ENCODE results near the gene FBXL16.

Gene FBXL16

DNA sequence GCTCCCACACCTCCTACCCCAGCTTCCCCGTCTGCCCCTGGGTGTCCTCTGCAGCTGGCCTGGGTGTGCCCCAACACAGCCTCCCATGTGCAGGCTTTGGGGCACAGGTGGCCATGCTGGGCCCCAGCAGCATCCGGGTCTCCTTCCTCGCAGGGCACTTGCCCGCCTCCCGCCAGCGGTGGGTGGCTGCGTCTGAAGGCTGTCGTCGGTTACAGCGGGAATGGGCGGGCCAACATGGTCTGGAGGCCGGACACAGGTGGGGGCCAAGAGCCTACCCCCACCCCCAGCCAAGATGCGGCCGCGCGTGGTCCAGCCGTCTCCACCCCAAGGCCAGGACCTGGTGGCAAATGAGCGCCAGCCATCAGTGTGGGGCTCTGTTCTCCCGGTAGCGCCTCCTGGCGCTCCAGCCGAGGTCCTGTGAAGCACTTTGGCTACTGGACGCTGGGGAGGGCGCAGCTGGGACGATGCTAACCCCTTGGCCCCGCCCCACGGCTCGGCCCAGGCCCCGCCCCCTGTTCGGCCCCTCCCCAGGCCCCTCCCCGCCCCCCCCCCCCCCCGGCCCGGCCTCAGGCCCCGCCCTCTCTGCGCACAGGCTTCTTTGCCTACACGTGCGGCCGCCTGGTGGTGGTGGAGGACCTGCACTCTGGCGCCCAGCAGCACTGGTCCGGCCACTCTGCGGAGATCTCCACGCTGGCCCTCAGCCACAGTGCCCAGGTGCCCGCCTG lies 45.0 kb downstream of the FBXL16 start:
- DNase-seq (ENCODE audit: low read depth), result peak; percentile 88

- no peak for DNase-seq (ENCODE audit: low read depth)
Observed at GRCh38 chr16:660132-660458, 45.5 kb downstream of the FBXL16 start.

GRCh38 chr16:659618-660017 lies 46.0 kb downstream of the FBXL16 start:
- DNase-seq (ENCODE audit: low read depth), result no peak

GRCh38 chr16:658679-659571 lies 46.7 kb downstream of the FBXL16 start:
- no peak for DNase-seq (ENCODE audit: low read depth)

- no peak for DNase-seq (ENCODE audit: low read depth)
Observed at GRCh38 chr16:657487-657886, 48.1 kb downstream of the FBXL16 start.

DNA sequence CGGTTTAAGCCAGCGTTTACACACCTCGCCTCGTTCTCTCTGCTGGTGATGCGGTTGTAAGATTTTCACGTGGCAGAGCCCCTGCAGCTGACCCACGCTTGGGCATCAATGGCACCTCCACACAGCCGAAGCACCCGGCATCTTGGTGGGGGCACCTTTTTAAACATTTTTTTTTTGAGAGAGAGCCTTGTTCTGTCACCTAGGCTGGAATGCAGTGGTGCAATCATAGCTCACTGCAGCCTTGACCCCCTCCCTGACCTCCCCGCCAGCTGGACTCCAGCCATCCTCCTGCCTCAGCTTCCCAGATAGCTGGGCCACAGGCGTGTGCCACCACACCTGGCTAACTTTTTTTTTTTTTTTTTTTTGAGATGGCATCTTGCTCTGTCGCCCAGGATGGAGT lies 51.6 kb downstream of the FBXL16 start:
- DNase-seq (ENCODE audit: low read depth), result no peak

- no peak for DNase-seq (ENCODE audit: low read depth)
Observed at GRCh38 chr16:652454-653305, 52.9 kb downstream of the FBXL16 start.

GRCh38 chr16:651844-652243 lies 53.8 kb downstream of the FBXL16 start:
- DNase-seq (ENCODE audit: low read depth), result no peak

DNA sequence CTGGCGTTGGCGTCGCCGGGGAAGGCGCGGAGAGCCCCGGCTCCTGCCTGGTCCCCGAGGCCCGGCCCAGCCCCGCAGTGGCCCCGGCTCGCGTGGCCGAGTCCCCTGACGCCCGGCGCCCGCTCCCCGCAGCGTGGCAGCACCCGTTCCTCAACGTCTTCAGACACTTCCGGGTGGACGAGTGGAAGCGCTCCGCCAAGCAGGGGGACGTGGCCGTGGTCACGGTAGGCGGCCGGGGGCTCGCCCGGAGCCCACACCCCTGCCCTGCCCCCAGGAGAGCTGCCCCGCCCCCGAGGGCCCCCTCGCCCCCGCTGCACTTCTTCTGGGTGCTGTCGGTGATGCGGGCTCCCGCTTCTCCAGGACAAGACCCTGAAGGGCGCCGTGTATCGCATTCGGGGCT lies 56.0 kb downstream of the FBXL16 start:
- peak; percentile 45 for DNase-seq (ENCODE audit: low read depth)

DNA sequence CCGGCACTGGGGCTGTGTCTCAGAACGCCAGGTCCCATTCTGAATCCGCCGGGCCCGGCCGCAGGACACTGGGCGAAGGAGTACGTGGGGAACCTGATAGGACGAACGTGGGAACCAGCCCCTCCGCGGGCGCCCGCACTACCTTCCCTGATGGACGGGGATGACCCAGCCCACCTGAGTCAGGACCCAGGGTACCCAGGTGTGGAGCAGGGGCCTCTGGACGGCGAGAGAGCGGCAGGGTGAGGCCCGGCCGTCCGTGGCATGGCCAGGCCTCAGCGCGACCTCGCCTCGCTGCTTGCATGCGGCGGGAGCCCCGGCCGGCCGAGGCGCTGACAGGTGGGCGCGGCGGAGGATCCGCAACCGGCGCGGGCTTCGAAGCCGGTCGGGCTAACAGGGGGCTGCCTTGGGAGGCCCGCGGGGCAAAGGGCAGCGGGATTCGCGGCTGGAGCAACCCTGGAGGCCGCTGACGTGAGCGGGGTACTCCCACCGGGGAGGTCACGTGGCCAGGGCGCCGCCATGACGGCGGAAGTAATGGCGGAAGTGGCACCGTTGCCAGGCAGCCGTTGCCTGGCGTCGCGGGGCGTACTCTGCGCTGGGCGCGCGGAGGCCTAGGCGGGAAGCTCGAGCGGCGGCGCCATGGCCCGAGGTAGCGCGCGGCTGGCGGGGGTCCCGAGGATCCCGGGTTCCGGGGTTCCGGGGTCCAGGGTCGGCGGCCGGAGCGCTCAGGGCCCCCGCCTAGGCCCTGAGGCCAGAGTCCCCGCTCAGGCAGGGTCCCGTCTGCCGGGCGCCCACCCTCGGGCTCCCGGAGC lies 56.6 kb downstream of the FBXL16 start, which contains the start of gene WDR90:
WDR90 (plus strand) TSS at position 585 of the 809 bp plus-strand sequence; CDS start at position 637, 52 bp downstream.
- peak; percentile 92 for DNase-seq (ENCODE audit: low read depth)

- DNase-seq (ENCODE audit: low read depth), result peak; percentile 38
Observed at GRCh38 chr16:648071-648780, 57.4 kb downstream of the FBXL16 start.

- DNase-seq (ENCODE audit: low read depth), result no peak
Observed at GRCh38 chr16:647173-647902, 58.3 kb downstream of the FBXL16 start.

DNA sequence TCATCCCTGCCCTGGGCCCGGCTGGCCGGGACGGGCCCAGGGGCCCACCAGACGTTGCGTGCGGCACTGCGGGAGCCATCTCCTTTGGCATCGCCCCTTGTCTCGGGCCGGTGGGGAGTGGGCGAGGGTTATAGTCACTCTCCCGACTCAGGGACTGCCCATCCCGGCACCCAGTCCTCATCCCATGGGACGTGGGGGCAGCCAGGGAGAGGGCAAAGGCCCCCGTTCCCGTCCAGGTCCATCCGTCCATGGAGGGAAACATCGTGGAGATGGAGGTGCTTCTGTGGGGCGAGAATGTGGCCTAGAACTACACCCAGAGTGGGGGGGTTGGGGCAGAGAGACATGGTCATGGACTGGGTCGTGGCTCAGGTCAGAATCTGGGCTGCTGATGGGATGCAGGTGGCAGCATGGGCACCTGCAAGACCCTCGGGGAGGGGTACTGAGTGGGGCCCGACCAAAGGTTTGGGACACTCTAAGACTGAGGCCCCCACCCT lies 58.9 kb downstream of the FBXL16 start:
- no peak for DNase-seq (ENCODE audit: low read depth)

GRCh38 chr16:645852-646678 lies 59.5 kb downstream of the FBXL16 start:
- DNase-seq (ENCODE audit: low read depth), result no peak

GRCh38 chr16:644556-644955 lies 61.0 kb downstream of the FBXL16 start:
- no peak for DNase-seq (ENCODE audit: low read depth)

GRCh38 chr16:643050-643368 lies 62.6 kb downstream of the FBXL16 start:
- DNase-seq (ENCODE audit: low read depth), result no peak
